AG04449 (cell line): ENCODE measurements around the gene GJD4.

ENCODE experiments used
- CTCF ChIA-PET: fragments of 350-600 bp; formaldehyde crosslinking; extraction: SDS; loops from one replicate; lab custom pipeline; 2021; ENCODE audit warnings: antibody characterized with exemption; lab: Yijun Ruan, JAX
- POLR2A ChIA-PET: fragments of 400-600, 350-600 bp; formaldehyde crosslinking; extraction: SDS; loops from one replicate; lab custom pipeline; 2020; ENCODE audit warnings: antibody characterized with exemption, inconsistent platforms; lab: Yijun Ruan, JAX
- DNase-seq: peaks from one replicate; pipeline ENCODE4 v3.0.0-alpha.2; 2010; ENCODE audit warnings: low read depth, low spot score
- H3K4me3 ChIP-seq: 2 replicates; pipeline ENCODE4 v1.5.1; 2011; ENCODE audit warnings: low read depth, mild to moderate bottlenecking, control low read depth, low read length
- TF ChIP-seq, protein P1 (sequence below): IDR thresholded peaks from one replicate; pipeline ENCODE4 v1.5.1; 2011; ENCODE audit warnings: mild to moderate bottlenecking, moderate library complexity, low read length, control low read depth, inconsistent platforms; ENCODE audit not compliant: insufficient read depth; ENCODE audit errors: missing control alignments

GJD4 gene

DNA sequence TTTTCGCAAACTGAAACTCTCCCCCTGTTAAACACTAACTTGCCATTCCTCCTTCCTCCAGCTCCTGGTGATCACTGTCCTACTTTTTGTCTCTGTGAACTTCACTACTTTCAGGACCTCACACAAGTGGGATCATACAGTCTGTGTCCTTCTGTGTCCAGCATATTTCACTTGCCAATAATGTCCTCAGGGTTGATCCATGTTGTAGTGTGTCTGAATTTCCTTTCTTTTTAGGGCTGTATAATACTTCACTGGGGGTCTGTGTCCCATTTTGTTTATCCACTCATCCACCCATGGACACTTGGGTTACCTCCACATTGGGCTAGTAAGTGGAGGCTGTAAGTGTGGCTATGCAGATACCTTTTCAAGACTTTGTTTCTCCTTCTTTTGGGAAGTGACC is 42.7 kb upstream of the GJD4 start:
- no peak for DNase-seq
- no peak overlapping the region for H3K4me3 ChIP-seq
- ChIA-PET POLR2A (interaction anchor here (0.6 kb wide), 1 partner anchor 15 kb away, joined by 3 read pairs; no protein-coding TSS in a partner anchor), CTCF (interaction anchor here (0.7 to 7.8 kb wide), 29 partner anchors 10 to 1318 kb away, joined by 3 to 89 read pairs (median 5); no protein-coding TSS in a partner anchor)
- TF ChIP-seq, protein P1, sequence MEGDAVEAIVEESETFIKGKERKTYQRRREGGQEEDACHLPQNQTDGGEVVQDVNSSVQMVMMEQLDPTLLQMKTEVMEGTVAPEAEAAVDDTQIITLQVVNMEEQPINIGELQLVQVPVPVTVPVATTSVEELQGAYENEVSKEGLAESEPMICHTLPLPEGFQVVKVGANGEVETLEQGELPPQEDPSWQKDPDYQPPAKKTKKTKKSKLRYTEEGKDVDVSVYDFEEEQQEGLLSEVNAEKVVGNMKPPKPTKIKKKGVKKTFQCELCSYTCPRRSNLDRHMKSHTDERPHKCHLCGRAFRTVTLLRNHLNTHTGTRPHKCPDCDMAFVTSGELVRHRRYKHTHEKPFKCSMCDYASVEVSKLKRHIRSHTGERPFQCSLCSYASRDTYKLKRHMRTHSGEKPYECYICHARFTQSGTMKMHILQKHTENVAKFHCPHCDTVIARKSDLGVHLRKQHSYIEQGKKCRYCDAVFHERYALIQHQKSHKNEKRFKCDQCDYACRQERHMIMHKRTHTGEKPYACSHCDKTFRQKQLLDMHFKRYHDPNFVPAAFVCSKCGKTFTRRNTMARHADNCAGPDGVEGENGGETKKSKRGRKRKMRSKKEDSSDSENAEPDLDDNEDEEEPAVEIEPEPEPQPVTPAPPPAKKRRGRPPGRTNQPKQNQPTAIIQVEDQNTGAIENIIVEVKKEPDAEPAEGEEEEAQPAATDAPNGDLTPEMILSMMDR, result no peak

DNA sequence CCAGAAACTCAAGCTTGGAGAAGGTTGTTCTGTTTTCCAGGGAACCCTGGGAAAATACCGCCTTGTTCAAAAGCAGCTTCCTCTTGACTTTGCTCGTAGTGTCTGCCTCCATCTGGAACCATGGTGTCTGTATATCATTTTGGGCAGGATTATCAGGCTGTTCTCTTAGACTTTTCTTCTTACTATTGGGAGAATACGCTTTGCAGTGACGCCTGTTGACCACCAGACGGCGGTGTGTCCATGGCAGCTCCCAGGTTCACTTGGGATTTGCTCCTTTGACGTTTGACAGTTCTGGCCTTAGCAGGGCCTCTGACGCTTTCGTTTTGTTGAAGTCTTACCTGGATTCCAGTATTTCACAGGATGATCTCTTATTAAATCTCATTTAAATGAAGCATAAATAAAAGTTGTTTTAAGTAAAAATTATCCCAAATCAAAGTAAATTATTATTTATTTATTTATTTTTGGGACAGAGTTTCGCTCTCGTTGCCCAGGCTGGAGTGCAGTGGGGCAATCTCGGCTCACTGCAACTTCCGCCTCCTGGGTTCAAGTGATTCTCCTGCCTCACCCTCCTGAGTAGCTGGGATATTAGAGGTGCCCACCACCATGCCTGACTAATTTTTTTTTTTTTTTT is 41.8 kb upstream of the GJD4 start:
- no peak overlapping the region for H3K4me3 ChIP-seq
- CTCF ChIA-PET, result interaction anchor here (0.6 to 7.8 kb wide), 45 partner anchors 7 to 1442 kb away, joined by 3 to 89 read pairs (median 4); no protein-coding TSS in a partner anchor
- POLR2A ChIA-PET, result interaction anchor here (0.8 kb wide), 1 partner anchor 17 kb away, joined by 3 read pairs; no protein-coding TSS in a partner anchor
- no peak for DNase-seq
- TF ChIP-seq, protein P1, result peak; percentile 95

DNA sequence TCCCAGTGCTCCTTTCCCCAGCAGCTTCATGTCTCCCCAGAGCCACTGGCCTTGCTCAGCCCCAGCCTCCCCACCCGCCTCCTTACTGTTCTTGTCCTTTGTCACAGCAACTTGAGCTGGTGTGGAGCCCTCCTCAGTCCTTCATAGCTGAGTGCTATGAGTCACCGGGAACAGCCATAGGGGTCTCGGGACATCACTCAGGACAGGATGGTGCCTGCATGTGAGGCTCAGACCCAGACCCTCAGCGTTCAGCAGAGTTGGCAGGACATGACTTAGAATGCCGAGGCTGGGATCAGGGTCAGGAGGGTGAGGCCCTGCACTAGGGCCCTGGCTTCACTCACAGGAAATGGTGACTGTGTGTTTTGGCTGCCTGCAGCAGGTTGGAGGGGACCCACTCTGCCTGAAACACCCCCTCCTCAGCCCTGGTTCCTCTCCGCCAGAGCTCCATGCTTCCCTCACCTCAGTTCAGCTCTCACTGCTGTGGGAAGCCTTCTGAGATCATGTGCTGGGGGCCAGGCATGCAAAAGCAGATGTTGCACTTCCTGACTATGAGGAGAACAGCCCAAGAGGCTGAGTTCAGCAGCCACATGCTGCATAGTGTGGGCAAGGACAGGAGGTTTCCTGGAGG is 40.7 kb upstream of the GJD4 start:
- ChIA-PET POLR2A (interaction anchor here (0.6 kb wide), 1 partner anchor 112 kb away, joined by 5 read pairs; no protein-coding TSS in a partner anchor), CTCF (interaction anchor here (0.8 to 7.8 kb wide), 18 partner anchors 8 to 1316 kb away, joined by 3 to 89 read pairs (median 6); no protein-coding TSS in a partner anchor)
- DNase-seq, result no peak
- H3K4me3 ChIP-seq, result no peak overlapping the region
- TF ChIP-seq, protein P1, result no peak

DNA sequence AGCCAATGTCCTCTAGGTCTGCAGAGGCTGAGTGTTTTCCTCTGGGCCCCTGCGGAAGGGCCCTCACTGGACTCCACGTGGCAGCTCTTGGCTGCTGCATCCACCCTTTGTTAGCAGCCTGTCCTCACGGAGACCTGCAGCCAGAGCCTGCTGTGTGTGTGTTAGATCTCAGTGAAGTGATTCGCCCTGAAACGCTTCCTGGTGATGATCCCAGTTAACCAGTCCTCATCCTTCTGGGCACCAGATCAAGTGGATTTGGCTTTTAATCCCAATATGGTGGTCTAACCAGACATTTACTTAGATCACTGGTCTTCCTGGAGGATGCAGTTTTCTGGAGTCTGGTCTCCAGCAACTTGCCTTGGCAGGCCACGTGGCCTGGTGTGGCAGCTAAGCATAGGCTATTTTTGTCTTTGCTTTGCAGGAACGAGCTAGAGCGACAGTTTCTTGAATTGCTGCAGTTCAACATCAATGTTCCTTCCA is 39.5 kb upstream of the GJD4 start:
- H3K4me3 ChIP-seq, result no peak overlapping the region
- TF ChIP-seq, protein P1, result no peak
- CTCF ChIA-PET, result interaction anchor here (0.8 to 7.8 kb wide), 6 partner anchors 8 to 1314 kb away, joined by 3 to 89 read pairs (median 6); no protein-coding TSS in a partner anchor
- no peak for DNase-seq
- POLR2A ChIA-PET, result interaction anchor here (0.6 to 0.9 kb wide), 2 partner anchors 23 to 984 kb away, joined by 3 read pairs; no protein-coding TSS in a partner anchor

DNA sequence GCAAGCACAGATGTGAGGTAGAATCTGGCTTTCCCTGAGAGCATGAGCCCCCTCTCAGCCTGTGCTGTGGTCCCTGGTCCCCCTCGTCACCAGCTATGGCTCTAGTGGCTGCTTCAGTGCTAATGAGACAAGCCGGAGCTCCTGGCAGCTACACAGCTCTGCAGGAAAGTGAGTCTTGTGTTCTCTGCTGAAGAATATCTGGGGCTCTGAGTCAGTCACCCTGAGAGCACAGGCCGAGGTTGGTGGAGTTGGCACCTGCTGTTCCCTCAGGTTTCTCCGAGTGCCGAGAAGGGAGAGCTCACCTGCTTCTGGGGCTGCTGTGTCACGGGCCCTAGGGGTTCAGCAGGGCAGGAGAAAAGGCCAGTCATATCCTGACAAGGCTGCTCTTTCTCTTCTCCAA is 37.2 kb upstream of the GJD4 start:
- ChIA-PET CTCF (interaction anchor here (0.7 to 1.4 kb wide), 2 partner anchors 15 to 350 kb away, joined by 3 read pairs; no protein-coding TSS in a partner anchor), POLR2A (no interaction called here)
- TF ChIP-seq, protein P1, result no peak
- no peak for DNase-seq
- no peak overlapping the region for H3K4me3 ChIP-seq
